ENCODE data around the gene PCLO. TPM values are rescaled to one million over a fixed set of nuclear protein-coding genes. Genes with fewer than 3 reads are reported as not detected.
A peak's percentile ranks its signal among the peaks of the same experiment; 100 is the strongest.

The PCLO gene
- total RNA-seq, 1 experiment from 2014 or later, result 3.0 TPM

- DNase-seq (ENCODE audit: low spot score) (no peak), ATAC-seq (peak; percentile 78)
- no peaks in the 10 kb centered on the region for H3K36me3 Mint-ChIP-seq
- ChIA-PET CTCF (interaction anchor here (0.8 to 2.0 kb wide), 4 partner anchors 98 to 558 kb away, joined by 3 to 7 read pairs (median 4); no protein-coding TSS in a partner anchor), POLR2A (no interaction called here)
- peaks cover 13% of the 10 kb centered on the region for H3K4me1 Mint-ChIP-seq
- H3K4me3 Mint-ChIP-seq, result no peak overlapping the region
- no peak for TF ChIP-seq ATF2 (CRISPR knock-in tag; IDR thresholded peaks at IDR 0.05; ENCODE audit: borderline replicate concordance, low read depth)
- TF ChIP-seq USF2 (CRISPR knock-in tag; IDR thresholded peaks at IDR 0.05), result peak; percentile 49
- peak overlapping the region; percentile 60; the same call in 1 of the 2 replicates for H3K27ac Mint-ChIP-seq
- H3K27me3 Mint-ChIP-seq (ENCODE audit: low read depth), result no peaks in the 10 kb centered on the region
- H3K9me3 Mint-ChIP-seq, result peaks cover 9% of the 10 kb centered on the region; the same call in 1 of the 2 replicates
Observed at GRCh38 chr7:82722946-82723345, 439.7 kb downstream of the PCLO start.

- Mint-ChIP-seq H3K4me3 (no peak overlapping the region), H3K27ac (no peak overlapping the region), H3K36me3 (no peaks in the 10 kb centered on the region), H3K27me3 (ENCODE audit: low read depth) (no peaks in the 10 kb centered on the region), H3K4me1 (no peaks in the 10 kb centered on the region), H3K9me3 (peaks cover 19% of the 10 kb centered on the region; the same call in 1 of the 2 replicates)
- ChIA-PET CTCF (no interaction called here), POLR2A (no interaction called here)
- DNase-seq (ENCODE audit: low spot score) (no peak), ATAC-seq (no peak)
- TF ChIP-seq HMGXB4 (CRISPR knock-in tag; IDR thresholded peaks at IDR 0.05) (no peak), ZNF532 (CRISPR knock-in tag; IDR thresholded peaks at IDR 0.05; ENCODE audit: borderline replicate concordance) (no peak), NR1H2 (CRISPR knock-in tag; IDR thresholded peaks at IDR 0.05) (no peak), CBFB (CRISPR knock-in tag; IDR thresholded peaks at IDR 0.05; ENCODE audit: low read depth) (no peak), FOXP1 (CRISPR knock-in tag; IDR thresholded peaks at IDR 0.05; ENCODE audit: borderline replicate concordance) (no peak), ZNF425 (CRISPR knock-in tag; conservative IDR thresholded peaks at IDR 0.05) (no peak), RELA (CRISPR knock-in tag; IDR thresholded peaks at IDR 0.05; ENCODE audit: borderline replicate concordance) (no peak), USF1 (CRISPR knock-in tag; IDR thresholded peaks at IDR 0.05) (no peak), SOX15 (CRISPR knock-in tag; IDR thresholded peaks at IDR 0.05) (no peak), TP53 (CRISPR knock-in tag; IDR thresholded peaks at IDR 0.05) (no peak), ZMAT4 (CRISPR knock-in tag; IDR thresholded peaks at IDR 0.05) (no peak), MXD4 (CRISPR knock-in tag; IDR thresholded peaks at IDR 0.05; ENCODE audit: borderline replicate concordance) (no peak), ATF3 (CRISPR knock-in tag; conservative IDR thresholded peaks at IDR 0.05) (no peak), SP1 (CRISPR knock-in tag; conservative IDR thresholded peaks at IDR 0.05) (no peak), ZNF423 (CRISPR knock-in tag; IDR thresholded peaks at IDR 0.05) (no peak), STAT6 (CRISPR knock-in tag; conservative IDR thresholded peaks at IDR 0.05; ENCODE audit: low read depth) (no peak)
Observed at GRCh38 chr7:82715344-82715743, 447.3 kb downstream of the PCLO start.

Measured in WTC11 (cell line).